Cerebellar nuclear complex (tissue), 1 donor: ENCODE results near the gene CALML4.
"Not testable (repeated sequence)": the region's sequence is repeated elsewhere in the genome, so short reads cannot be mapped to it uniquely, and the experiment has no call there.

Source experiments
- DNase-seq, 2 experiments: peaks; one replicate each; lab custom pipeline; 2025; lab: John Stamatoyannopoulos, UW

The CALML4 gene, protein sequence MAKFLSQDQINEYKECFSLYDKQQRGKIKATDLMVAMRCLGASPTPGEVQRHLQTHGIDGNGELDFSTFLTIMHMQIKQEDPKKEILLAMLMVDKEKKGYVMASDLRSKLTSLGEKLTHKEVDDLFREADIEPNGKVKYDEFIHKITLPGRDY

DNA sequence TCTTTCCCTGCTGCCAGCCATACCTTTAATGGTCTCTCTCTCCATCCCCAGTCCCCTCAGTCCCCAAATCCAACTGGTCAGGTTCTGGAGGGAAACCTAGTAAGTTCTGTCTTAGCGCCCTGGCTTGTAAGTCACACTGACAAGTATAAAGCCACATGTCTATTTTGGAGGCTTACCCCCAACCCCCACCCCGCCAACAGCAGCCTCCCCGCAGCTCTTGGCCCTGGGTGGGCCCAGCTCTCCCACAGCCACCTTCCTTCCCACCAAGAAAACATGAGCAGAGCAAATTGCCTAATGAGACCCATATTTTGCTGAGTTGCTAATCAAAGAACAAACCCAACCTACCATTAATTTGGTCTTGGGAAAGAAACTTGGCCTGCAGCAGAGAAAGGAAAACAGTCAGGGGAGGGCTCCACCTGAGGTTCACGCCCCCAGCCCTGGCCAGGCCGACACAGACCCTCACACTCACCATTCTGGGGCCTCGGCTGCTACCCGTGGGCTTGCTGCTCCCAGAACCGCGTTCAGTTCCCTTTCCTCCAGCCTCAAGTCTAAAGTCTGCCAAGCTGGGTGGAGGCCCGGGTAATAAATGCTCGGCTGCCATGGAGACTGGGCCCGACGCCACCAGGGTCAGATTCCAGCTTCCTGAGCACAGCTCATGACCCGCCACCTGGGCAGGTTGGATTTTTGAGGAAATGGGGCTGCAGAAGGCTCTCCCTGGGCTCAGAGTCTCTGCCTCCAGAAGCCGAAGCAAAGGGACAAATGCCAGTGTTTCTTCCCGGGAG, at the start of gene CALML4:
Gene CALML4, minus strand, starts transcription at position 557 of the 782 bp plus-strand sequence. Its CDS starts 85 bp downstream, at position 472.
- peak in 1 of 2 experiments; percentile 34 for DNase-seq

DNA sequence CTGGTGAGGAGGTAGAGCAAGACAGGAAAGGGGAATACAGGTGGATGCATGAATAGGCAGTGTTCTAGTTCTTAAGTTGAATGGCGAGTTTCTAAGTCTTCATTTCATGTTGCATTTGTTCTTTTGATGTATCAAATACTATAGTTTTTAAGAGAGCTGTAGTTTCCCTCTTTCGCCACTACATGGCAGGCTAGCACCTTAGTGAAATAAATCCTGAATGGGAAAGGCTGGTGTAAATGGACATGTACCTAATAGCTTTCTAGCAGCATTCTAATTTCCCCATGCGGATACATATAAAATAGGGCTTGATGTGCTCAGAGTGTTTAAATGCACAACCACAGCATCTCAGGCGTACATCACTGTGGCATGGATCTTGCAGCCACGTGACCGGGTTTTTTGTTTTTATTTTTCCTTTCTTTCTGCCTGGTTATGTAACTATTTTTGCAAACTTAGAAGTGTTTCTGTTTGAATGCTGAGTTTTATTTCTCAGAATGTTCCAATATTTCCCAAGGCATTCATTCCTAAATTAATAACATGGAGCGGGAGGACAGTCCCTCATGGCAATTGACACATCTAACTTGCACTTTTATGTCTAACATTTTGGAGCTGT, 47.9 kb upstream of the CALML4 start:
- peak in 1 of 2 experiments; percentile 17 for DNase-seq

DNA sequence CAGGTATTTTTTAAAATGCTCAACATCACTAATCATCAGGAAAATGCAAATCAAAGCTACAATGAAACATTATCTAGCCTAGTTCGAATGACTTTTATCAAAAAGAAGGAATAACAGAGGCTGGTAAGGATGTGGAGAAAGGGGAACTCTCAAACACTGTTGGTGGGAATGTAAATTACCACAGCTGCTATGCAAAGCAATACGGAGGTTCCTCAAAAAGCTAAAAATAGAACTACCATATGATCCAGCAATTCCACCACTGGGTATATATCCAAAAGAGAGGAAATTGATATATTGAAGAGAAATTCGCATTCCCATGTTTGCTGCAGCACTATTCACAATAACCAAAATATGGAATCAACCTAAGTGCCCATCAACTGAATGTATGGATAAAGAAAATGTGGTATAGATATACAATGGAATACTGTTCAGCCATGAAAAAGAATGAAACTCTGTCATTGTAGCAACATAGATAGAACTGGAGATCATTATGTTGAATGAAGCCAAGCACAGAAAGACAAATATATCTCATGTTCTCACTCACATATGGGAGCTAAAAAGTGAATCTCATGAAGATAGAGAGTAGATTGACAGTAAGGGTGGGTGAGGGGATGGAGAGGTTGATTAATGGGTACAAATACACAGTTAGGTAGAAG, 44.1 kb upstream of the CALML4 start:
- DNase-seq: no peak

DNA sequence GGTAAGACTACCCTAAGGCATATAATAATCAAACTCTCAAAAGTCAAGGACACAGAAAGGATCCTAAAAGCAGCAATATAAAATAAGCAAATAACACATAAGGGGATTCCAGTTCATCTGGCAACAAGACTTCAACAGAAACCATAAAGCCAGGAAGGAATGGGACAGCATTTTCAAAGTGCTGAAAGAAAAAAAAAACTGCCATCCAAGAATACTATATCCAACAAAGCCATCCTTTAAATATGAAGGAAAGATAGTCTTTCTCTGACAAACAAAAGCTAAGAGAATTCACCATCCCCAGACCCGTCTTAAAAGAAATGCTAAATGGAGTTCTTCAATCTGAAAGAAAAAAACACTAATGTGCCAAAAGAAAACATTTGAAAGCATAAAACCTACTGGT, 39.1 kb upstream of the CALML4 start:
- DNase-seq: no peak

DNA sequence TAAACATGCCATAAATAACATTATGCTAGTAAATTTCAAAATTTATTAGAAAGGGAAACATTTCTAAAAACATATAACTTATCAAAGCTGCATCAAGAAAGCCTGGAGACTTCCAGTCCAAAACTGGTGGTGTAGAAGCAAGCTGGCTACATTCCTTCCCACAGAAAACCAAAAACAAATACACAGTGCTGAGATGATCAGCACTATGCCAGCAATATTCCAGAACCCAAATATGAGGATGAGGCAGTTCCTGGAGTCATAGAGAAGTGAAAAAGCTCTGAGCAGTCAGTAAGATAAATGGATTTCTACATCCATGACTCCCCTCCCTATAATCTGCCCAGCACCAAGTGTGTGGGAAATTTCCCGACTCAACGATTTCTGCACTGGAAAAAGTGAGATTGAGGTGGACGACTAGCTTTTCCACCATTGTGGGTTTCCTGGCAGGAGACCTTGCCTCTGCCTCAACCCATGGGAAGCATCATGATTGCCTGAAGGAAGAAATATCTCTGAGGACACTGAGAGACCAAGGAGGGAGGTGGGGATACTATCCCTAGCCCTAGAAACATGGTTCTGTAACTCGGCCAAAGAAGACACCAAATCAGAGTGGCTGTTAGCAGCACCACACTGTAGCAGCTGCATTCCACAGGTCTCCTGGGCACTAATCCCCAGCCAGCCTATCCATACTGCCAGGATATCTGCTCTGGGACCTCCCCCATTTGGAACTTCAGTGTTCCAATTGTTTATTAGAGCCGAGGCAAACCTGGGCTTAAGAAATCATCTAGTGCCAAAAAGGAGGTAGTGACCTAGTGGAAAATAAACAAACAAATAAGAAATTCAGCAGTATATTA, 36.2 kb upstream of the CALML4 start:
- no peak for DNase-seq

DNA sequence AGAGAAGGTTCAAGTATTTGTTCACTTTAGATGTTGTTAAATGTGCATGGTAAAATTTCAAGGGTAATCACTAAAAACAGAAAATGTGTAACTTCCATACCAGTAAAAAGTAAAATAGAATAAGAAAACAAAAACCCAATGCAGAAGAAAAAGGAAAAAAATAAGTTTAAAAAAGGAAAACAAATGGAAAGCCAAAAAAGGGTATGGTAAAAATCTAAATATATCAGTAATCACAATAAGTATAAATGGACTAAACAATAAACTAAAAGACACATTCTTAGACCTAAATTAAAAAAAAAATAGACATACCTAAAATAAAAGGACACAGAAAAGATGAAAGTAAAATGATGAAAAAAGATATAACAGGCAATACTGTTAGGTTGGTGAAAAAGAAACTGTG, 33.9 kb upstream of the CALML4 start:
- DNase-seq: no peak

DNA sequence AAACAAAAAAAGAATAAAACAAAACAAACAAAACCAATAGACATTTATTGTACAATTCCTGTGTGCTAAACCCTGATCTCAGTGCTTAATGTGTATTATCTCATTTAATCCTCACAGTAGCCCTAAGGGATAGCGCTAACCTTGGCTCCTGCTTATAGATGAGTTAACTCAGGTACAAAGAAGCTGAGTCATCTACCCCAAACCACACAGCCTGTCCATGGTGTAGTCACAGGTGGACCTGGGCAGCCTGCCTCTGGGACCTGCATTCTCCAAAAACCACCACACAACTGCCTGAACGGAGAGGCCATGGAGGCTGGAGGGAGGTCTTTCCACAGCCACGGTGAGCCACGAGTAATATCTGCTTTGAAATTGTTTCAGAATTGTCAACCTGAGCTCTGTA, 29.9 kb upstream of the CALML4 start:
- no peak for DNase-seq

DNA sequence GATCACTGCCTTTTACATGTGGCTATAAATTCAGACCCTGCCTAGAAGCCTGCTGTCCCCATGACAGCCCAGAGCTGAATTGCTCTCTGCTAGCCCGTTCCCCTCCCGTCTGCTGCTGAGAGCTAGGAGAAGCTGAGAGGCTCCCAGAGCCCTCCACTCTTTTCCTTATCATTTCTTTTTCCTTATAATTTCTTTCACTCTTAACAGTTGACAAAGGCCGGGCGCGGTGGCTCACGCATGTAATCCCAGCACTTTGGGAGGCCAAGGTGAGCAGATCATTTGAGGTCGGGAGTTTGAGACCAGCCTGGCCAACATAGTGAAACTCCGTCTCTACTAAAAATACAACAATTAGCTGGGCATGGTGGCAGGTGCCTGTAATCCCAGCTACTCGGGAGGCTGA, 29.4 kb upstream of the CALML4 start:
- DNase-seq: not testable (repeated sequence)

DNA sequence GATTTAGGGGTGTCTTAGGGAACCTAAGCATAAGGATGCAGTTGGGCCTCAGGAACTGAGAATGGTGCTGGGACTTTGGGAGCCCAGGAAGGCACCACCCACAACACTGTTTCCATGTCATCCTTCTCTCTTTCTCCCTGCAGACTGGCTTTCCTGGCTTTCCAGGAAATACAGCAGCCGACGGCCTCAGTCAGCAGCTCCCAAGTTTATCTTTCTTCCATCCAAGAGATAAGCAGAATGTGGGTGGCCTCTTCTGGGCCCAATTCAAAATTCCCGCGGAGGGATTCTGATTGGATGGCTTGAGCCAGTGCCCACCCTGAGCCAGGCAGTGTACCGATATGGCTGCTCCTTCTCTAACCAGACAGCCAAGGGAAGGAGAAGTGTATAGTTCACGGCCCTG, 28.9 kb upstream of the CALML4 start:
- no peak for DNase-seq

DNA sequence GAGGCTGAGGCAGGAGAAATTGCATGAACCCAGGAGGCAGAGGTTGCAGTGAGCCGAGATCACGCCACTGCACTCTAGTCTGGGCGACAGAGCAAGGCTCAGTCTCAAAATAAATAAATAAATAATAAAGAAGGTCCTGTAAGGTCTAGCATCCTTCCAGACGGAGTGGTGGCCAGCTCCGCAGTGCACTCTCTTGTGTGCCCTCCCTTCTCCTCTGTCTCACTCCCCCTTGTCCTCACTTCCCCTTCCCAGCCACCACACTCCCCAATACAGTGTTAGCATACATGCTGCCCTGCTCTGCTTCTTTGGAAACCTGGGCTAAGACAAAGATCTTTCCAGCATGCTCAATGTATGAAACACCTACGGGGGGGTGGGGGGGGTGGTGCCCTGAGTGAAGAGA, 27.8 kb upstream of the CALML4 start:
- DNase-seq: no peak

DNA sequence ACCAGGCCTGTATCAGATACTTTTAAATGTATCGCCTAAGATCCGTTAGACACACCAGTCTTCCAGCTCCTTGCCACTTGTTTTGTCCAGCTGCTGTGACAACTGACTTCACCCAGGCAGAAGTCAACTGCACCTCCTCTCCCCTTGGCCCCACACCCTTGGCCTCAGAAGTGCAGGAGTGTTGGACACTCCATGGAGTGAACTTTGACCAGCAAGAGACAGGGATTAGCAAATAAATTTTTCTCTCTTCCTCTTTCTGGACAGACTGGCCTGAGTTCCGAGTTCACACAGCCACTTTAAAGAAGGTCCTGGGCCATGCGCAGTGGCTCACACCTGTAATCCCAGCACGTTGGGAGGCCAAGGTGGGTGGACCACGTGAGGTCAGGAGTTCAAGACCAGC, 27.3 kb upstream of the CALML4 start:
- no peak for DNase-seq

DNA sequence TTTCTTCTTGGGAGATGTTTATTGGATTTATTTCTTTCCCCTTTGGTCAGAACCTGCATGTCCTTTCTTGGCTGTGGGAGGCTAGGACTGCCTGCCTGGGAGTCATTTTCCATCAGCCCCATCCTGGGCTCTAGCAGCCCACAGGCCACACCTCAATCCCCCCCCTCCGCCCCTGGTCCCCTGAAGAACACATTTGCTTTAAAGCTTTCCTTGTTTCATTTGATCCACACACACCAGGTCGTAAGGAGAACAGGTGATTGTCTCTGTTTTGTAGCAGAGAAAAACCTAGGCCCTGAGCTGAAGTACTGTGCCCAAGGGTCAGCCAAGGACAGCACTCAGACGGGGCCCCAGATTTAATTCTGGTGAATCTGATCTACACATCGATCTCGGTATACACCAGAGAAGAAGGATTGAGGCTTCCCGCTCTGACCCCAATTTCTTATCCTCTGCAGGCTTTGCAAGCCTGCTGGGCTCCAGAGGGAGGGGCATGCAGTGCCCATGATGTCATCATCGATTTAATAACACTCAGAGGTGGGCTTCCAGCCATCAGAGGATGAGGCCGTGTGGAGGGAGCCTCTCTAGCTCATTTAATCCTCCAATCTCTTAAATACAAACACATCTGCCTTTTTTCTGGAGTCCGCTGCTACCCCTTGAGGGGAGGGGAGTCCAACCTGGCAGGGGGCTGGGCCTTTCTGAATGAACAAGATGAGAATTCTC, 26.1 kb upstream of the CALML4 start:
- no peak for DNase-seq

DNA sequence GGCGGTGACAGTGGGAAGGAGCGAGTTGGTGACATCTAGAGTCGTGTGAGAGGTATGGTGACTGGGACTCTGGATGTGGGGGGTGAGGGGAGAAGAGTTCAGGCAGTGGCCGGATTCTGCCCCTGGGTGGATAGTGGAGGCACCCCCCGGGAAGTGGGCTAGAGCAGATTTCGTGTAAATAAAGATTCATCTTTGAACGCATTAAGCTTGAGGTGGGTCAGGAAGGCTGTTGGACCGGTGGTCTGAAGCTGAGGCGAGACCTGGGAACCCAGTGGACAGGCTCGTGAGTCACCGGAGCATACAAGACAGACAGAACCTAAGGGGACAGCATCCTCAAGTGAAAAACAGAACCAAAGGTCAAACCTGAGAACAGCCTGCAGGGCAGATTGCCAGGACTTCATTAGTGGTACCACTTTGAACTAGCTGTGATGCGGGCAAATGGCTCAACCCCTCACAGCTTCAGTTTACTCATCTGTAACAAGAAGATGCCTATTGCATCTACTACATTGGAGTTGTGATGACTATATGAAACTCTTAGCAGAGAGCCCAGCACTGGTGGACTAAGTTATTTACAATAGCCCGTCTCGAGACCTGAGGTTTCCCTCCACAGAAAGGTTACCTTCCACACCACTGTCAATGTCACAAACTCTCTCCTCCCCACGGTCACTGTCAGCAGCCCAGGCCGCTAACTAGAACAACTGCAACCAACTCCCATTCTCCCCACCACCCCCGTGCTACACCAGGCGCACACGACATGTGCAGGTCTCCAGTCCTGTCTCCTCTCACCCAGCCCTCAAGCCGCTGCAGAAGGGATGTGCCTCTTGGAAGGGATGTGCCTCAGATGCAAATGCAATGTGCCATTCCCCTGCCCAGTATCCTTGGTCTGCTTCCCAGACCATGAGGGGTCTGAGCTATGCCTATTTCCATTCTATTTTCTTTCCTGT, 25.3 kb upstream of the CALML4 start:
- no peak for DNase-seq

DNA sequence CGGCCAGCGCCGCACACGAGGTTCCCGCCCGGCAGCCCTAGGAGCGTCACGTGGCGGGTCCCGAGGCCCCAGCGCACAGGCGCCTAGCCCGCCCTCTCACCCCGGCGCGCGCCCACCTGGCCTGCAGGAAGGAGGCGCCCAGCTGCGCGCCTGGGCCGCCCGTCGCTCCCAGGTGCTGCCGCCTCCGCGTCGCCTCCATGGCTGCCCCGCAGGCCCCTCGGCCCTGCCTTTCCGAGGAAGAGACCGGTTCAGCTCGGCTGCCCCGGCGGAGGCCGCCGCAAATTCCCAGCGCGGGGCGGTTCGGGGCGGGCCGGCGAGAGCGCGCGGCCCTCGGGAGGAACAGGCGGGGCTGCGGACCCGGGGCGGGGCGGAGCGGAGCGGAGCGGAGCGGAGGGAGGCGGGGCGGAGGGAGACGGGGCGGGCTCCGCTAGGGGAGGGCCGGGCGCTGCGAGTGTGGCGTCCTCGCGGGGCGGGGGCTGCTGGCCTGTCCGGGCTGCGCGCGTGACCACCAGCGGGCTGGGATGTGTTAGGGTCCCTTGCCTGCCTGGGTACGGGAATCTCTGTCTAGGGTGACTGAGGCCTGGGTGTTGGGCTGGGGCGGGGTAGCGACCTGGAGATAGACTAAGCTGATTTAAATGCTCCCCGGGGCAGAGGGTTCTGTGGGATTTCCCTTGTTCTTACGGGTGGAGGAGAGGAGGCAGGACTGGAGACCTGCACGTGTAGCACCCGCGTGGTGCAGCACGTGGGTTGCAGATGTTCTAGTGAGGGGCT, 24.4 kb upstream of the CALML4 start, which contains the start of gene CLN6:
Gene CLN6, minus strand, starts transcription at position 343 of the 771 bp plus-strand sequence. Its CDS starts 144 bp downstream, at position 199.
- peak in 1 of 2 experiments; percentile 49 for DNase-seq

DNA sequence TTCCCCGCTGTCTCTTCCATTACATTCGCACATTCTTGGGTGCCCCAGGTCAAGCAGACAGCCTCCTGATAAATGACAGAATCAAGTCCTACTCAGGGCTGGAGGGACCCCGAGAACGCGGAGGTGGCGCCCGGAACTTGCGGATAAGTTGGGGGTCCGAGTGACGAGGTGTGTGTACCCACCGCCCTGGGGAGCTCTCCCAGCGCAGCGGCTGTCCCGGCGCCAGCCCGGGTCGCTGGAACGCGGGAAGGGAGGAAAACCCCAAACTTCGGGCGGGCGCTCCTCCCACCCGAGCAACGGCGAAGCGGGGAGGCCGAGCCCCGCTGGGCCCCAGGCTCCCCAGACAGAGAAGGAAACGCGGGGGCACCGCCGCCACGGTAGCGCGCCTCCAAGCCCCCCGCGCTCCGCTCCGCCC, 23.8 kb upstream of the CALML4 start:
- DNase-seq: no peak

DNA sequence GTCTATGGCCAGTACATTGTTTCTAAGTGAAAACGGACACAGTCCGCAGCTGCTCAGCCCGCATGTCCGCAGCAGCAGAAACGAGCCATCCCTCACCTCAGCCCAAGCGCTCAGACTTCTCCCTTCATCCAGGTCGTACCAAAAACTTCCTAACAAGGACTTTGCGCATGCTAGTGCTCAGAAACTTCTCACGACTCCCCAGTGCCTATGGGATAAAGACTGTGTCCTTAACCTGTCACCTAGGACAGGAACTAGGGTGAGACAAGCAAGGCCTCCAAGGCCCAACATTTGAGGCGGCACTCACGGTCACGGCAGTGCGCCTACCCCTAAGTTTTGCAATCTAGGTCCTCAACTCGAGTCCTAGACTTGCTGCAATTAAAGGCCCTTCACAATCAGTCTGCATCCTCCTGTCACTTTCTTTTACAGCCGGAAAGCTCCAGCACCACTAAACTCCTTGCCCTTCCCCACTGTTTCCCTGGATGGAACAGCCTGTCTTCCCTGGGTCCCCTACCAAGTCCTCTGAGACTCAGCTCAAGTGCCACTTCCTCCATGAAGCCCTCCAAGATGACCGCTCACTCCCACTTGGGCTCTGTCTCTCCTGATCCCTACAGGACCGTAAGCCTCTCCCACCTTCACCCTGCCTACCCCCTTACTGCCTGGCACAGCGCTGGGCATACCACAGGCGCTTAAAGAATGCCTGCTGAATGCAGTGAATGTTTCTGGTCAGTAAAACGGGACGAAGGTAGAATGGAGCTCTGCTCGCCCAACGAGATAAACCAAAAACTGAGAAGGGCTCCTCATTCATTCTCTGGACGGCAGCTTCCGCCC, 23.2 kb upstream of the CALML4 start:
- DNase-seq: no peak

DNA sequence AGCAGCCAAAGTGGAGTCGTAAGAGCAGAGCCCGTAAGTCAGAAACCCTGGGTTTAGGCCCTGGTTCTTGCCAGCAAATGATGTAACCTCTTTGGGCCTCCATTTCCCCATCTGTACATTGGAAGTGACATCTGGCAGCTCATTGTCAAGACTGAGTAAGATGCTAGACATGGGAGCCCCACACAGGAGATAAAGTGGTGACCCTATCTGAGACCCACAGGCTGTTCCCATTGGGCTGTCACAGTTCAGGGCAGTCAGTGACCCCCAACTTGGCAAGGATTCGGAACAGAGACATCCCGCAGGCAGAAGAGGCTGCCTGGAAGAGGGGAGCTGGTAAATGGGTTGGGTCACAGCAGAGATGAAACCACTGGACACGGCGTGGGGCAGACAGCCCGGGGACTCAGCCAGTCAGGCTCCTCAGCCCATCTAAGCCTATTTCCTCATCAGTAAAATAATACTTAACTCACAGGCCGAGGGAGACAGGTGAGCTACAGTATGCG, 22.6 kb upstream of the CALML4 start:
- DNase-seq: no peak

DNA sequence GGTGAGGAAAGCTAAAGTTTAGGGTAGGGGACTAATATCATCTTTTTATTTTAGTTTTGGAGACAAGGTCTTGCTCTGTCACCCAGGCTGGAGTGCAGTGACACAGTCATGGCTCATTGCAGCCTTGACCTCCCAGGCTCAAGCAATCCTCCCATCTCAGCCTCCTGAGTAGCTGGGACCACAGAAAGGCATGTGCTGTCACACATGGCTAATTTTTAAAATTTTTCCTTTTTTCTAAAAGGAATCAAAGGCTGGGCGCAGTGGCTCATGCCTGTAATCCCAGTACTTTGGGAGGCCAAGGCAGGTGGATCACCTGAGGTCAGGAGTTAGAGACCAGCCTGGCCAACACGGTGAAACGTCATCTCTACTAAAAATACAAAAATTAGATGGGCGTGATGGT, 20.3 kb upstream of the CALML4 start:
- DNase-seq: not testable (repeated sequence)
